ENCODE data around the gene ST6GALNAC5. TPM values are rescaled to one million over a fixed set of nuclear protein-coding genes. Genes with fewer than 3 reads are reported as not detected.

The ST6GALNAC5 gene
- total and polyA plus RNA-seq, 2 experiments from 2014 or later, result 4.1 to 19.2 TPM

- TF ChIP-seq ZNF462 (CRISPR knock-in tag; IDR thresholded peaks at IDR 0.05) (no peak), REST (IDR thresholded peaks at IDR 0.05; ENCODE audit: unreplicated experiment) (no peak), EZH2phosphoT487 (IDR thresholded peaks at IDR 0.05; ENCODE audit: unreplicated experiment) (no peak), ZNF331 (CRISPR knock-in tag; IDR thresholded peaks at IDR 0.05; ENCODE audit: low read depth) (no peak), STAT1 (IDR thresholded peaks at IDR 0.05; ENCODE audit: unreplicated experiment) (no peak)
Observed at GRCh38 chr1:77103486-77103885, 236.2 kb downstream of the ST6GALNAC5 start (continued).

- no peaks in the 10 kb centered on the region for H3F3A ChIP-seq (replicated peaks; ENCODE audit: low read depth)
- H3K4me1 Mint-ChIP-seq, result no peaks in the 10 kb centered on the region
- no peak overlapping the region for H2AFZ ChIP-seq
- no peak for ATAC-seq
- no peak for DNase-seq (ENCODE audit: low spot score)
- no peaks in the 10 kb centered on the region for H3K9me2 ChIP-seq (ENCODE audit: insufficient read depth)
- H3K27ac Mint-ChIP-seq, result no peak overlapping the region
- no peaks in the 10 kb centered on the region for H3K4me1 ChIP-seq (ENCODE audit: insufficient read depth)
- no peaks in the 10 kb centered on the region for H3K79me2 ChIP-seq (replicated peaks; ENCODE audit: insufficient read depth)
- H3K27me3 Mint-ChIP-seq (ENCODE audit: insufficient read depth, low read depth, poor library complexity), result no peaks in the 10 kb centered on the region
- H3K36me3 ChIP-seq (ENCODE audit: insufficient read depth), result no peaks in the 10 kb centered on the region
- peaks cover 16% of the 10 kb centered on the region for H3K36me3 Mint-ChIP-seq (ENCODE audit: low read depth)
- no peak overlapping the region for H3K4me3 Mint-ChIP-seq
- no peaks in the 10 kb centered on the region for H4K20me1 ChIP-seq (replicated peaks; ENCODE audit: insufficient read depth)
- H3K4me3 ChIP-seq, result no peak overlapping the region
- H3K27ac ChIP-seq (ENCODE audit: low read depth), result no peak overlapping the region
- no peaks in the 10 kb centered on the region for H3K27me3 ChIP-seq (ENCODE audit: insufficient read depth)
- no peaks in the 10 kb centered on the region for H3K9me3 Mint-ChIP-seq
- H3K4me2 ChIP-seq, result no peak overlapping the region
- TF ChIP-seq ZNF462 (CRISPR knock-in tag; IDR thresholded peaks at IDR 0.05) (no peak), EZH2 (IDR thresholded peaks at IDR 0.05; ENCODE audit: low read depth, unreplicated experiment) (no peak)
Observed at GRCh38 chr1:77104672-77105071, 237.4 kb downstream of the ST6GALNAC5 start.
